HT1080 (cell line): Measurements from ENCODE around the gene FOXJ3. TPM values are rescaled to one million over a fixed set of nuclear protein-coding genes. Genes with fewer than 3 reads are reported as not detected.

ENCODE experiments used
- DNase-seq: peaks from one replicate; pipeline ENCODE4 v3.0.0-alpha.2; 2015; ENCODE audit warnings: low read depth
- polyA plus RNA-seq, 2 experiments: library from polyadenylated mRNA; depleted of rRNA; stranded (reverse); fragments of >200 nt; gene quantifications; 2 replicates each; pipeline ENCODE4 v1.2.3, GENCODE V29; 2015
- total RNA-seq: library from RNA; depleted of rRNA; stranded (reverse); fragments of >200 nt; shearing (Covaris generic); gene quantifications from 2 replicates; pipeline ENCODE4 v1.2.3, GENCODE V29; 2014; rRNA removed

The FOXJ3 gene
- 22.7 and 30.6 TPM in 2 replicates for total RNA-seq
- polyA plus RNA-seq (2015; cell fraction: cytosol; rRNA removed), result 26.9 and 33.3 TPM in 2 replicates
- 62.9 and 66.2 TPM in 2 replicates for polyA plus RNA-seq (2015; cell fraction: nucleus; rRNA removed)

DNA sequence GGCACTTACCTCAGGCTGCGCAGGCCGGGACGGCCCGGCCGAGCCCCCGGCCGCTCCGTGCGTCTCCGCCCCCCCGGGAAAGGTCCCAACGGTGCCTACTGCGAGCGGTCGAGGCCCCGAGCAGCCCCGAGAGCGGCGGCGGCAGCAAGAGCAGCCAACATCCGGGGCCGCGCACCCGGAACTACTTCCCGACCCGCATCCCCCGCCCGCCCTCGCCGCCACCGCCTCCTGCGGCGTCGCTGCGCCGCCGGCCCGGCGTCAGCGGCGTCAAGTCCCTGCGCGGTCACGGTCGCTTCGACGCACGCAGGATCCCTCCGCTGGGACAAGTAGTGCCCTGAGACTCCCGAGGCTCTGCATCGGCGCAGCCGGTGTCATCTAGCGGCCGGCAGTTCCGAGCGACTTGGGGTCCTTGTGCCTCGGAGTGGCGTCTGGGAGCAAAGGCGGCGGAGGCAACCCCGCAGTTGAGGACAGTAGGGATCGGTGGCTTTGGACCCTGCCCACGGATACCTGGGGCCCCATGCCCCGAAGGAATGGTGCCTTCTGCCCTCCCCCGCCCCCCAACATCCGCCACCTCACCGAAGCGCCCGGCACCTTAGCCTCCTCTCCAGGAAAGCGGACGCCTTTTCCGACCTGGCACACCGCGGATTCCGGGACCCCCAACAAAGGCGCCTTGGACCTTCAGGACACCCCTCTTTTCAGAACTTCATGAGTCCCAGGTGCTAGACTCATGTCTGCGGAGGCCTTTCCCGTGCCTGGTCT is at the start of gene FOXJ3:
TSS of gene FOXJ3 (minus strand) at position 186 of the 759 bp plus-strand sequence. CDS start 24,142 bp downstream, outside the sequence.
- DNase-seq, result peak; percentile 81

- DNase-seq, result no peak
Measured at GRCh38 chr1:42381280-42381673, 46.2 kb upstream of the FOXJ3 start.

DNA sequence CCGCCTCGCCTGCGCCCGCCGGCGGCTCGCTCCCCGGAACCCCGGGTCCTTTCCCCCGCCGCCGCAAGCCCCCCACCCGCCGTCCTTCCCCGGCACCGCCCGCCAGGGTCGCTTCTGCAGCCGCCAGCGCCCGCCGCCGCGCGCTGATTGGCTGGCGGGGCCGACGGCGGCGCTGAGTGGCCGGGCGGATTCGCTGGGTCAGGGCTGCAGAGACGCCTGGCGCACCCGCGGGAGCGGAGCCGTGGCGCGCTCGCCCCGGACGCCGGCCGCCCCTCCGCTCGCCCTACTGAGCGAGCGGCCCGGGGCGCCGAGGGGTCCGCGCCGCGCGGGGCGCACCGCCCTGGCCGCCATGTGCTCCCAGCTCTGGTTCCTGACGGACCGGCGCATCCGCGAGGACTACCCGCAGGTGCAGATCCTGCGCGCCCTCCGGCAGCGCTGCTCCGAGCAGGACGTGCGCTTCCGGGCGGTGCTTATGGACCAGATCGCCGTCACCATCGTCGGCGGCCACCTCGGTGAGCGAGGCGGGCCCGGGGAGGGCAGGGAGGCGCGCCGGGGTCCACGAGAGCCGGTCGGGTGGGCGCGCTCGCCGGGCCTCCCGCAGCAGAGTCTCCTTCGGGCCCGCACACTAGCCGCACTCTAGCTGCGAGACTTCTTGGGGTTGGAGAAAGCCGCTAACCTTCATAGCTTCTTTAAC is 45.7 kb upstream of the FOXJ3 start, which contains the start of gene RIMKLA:
TSS of gene RIMKLA (plus strand) at position 207 of the 694 bp plus-strand sequence. CDS start at position 350, 143 bp downstream.
- no peak for DNase-seq

GRCh38 chr1:42379794-42380585 is 45.0 kb upstream of the FOXJ3 start:
- DNase-seq, result peak; percentile 15

DNA sequence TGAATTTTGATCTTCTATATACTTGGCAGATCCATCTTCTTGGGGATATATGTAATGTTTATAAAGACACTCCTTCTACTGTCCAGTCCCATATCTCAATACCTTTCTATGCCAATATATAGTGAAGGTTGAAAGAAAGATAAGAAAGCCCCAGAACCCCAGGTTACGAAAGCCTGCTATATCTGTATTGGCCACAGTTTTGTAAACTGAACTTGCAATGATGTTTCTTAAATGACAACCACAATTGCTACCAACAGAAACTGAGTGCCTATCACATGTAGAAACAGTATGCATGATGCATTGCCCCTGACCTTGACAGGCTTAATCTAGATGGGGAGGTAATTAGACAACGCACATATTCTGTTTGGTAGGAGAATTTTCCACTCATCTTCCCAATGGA is 37.8 kb upstream of the FOXJ3 start:
- DNase-seq, result no peak

- no peak for DNase-seq
Measured at GRCh38 chr1:42370876-42371549, 36.0 kb upstream of the FOXJ3 start.

GRCh38 chr1:42369471-42369870 is 34.4 kb upstream of the FOXJ3 start:
- no peak for DNase-seq

DNA sequence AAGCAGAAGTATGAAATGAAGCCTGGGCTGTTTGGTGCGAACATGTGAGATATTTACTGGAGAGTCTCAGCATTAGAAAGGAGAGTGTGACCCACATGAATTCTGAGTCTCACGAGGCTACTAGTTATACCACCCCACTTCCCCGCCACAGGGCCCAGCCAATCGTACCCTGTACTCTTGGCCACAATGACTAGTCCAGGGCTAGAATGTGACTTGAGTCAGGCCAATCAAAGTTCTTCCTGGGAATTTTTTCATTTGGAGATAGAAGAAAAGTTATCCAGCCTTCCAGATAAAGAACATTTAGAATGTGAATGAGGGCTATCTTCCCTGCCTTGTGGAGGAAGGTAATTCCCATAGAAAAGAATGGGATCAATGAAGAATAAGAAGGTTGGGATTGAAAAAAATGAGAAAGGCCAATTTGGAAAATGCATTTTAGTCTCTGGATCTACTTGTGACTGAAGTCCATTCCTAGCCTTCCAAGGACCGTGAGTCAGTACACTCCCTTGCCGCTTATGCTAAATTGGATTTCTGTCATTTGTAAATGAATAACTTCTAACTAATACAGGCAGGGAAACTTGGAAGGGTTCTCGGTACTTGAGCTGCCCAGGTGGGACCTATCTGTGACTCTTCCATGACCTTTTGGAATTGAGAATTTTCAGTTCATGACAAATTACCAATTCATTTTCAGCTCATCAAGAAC is 33.2 kb upstream of the FOXJ3 start:
- DNase-seq, result no peak

DNA sequence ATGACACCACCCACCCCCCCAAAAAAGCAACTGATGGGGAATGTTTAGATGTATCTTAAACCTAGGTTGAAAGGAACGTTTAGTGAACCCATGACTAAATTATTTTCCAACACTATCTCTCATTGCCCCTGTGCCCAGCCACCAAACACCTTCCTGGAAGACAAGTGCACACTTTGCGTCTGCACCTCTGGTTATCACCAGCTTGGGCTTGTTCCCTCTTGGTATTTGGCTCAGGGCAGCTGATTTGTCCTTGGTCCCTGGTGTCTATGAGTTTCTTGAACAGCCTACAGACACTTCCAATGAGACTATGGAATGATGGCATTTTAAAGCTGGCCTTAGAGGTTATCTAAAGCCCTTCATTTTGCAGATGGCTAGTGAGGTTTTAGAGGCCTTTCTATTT is 30.1 kb upstream of the FOXJ3 start:
- DNase-seq, result no peak

DNA sequence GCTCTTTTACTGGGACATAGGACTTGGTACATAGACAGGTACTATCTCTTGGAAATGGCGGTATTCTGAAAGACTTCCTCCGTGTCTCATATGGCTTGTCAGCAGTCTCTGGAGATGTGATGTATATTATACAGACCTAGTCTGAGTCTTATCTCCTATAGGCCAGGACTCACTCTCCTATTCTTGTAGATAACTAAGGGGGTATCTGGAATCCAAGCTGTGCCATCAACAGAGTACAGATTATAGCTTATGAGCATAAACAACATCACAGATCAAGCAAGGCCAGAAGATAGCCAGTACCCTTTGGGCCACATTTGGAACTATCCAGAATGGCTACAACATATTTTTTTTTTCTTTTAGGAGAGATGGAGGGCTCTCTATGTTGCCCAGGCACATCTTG is 29.5 kb upstream of the FOXJ3 start:
- DNase-seq, result no peak

GRCh38 chr1:42364089-42364488 is 29.1 kb upstream of the FOXJ3 start:
- DNase-seq, result no peak

DNA sequence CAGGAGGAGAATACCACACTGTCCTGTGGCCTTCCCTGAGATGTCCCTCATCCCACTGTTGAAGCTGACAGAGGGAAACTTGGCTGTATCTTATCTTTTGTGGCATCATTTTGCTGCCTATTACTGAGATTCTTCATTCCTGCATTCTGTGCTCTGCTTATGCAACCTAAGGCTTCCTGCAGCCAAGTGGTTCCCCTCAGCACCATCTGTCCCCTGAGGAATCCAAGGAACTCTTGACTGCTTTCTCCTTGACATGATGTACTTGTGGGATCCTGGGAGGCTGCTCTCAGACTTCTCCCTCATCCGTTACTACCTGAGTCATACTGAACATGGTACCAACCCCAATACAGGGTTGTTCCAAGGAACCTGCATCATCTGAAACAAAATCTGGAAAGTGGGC is 24.4 kb upstream of the FOXJ3 start:
- no peak for DNase-seq

DNA sequence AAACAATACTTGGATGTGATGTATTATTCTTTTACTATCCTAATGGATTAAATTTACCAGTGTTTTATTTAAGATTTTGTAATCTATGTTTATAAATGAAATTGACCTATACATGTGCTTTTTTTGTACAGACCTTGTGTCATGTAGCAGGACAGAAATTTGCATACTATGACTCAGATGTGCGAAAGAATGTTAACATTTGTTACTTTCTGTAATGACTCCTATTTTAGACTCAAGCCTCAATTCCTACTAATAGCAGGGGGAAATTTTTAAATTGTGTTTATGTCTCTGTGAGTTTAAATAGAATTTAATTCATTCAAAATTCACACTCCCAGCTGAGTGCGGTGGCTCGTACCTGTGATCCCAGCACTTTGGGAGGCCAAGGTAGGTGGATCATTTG is 23.8 kb upstream of the FOXJ3 start:
- no peak for DNase-seq

- DNase-seq, result no peak
Measured at GRCh38 chr1:42350086-42350485, 15.1 kb upstream of the FOXJ3 start.

DNA sequence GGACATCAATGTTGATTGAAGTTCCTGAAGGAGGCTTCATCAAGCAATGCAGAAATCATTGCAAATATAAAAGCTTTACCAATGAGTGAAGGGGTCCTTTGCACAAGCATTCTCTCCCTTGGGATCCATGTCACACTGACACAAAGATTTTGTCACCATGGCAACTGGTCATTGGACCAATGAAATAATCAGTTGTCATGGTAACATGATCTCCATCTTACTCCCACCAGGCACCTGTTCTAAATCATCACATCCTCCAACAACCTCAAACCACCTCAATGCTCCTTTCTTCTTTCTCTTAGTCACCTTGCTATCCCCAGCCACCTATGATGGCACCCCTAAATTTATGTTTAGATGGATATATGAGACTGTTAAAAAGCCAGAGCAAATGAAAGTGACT is 13.5 kb upstream of the FOXJ3 start:
- DNase-seq, result no peak

- no peak for DNase-seq
Measured at GRCh38 chr1:42343049-42343448, 8.0 kb upstream of the FOXJ3 start.

DNA sequence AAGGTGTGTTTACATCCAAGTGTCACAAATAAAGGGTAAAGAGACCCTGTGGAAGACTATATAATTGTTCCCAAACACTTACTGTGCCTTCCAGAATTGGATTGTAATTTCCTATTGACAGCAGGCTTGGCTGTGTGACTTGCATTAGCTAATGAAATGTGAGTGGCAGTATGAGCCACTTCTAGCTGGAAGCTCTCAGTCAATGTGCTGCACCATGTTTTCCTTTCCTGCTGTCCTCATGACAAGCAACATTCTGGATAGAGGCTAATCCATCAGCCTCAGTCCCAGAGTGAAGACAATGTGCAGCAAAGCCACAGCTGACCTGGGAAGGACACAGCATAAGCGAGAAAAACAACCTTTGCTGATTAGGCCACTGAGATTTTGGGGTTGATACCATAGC is 5.9 kb upstream of the FOXJ3 start:
- no peak for DNase-seq

GRCh38 chr1:42340093-42340492 is 5.1 kb upstream of the FOXJ3 start:
- peak; percentile 81 for DNase-seq

GRCh38 chr1:42336978-42337377 is 1.9 kb upstream of the FOXJ3 start:
- DNase-seq, result no peak

DNA sequence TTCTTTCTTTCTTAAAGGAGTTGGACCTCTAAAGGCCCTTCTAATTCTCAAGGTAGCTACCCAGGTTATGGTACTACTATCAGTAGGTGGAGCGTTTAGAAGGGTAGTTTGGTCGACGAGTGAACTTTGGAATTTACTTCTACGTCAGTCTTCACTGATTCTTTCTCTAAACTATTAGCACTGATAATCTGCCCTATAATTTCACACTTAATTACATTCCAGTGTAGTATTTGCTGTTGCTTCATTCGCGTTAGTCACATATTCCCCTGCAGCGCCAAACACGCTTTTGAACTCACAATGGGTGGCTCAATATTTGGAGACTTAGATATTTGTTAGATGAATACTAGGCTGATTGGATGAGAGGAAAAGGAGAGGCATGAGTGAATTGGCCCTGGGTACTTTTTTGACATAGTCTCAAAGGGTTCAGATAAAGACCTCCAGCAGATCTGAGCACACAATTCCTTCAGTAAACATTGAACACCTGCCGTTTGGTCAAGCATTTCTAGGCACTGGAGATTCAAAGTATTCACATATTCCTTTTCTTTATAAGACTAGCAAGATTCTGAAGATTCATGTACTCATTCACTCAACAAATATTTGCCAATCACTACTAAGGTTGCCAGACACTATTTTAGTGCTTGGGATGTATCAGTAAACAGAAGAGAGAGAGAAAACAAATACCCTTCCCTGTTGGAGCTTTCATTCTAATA is 929 bp upstream of the FOXJ3 start:
- DNase-seq, result peak; percentile 28
